Left ventricle myocardium superior (tissue), 1 donor: ENCODE measurements around the gene DAND5. TPM values are rescaled to one million over a fixed set of nuclear protein-coding genes. Genes with fewer than 3 reads are reported as not detected.

ENCODE experiments used
- ATAC-seq: fragments of 200-7000 bp; cut with Tn5 transposase; one replicate; pipeline ENCODE4 v1.9.1; 2020; ENCODE audit warnings: mild to moderate bottlenecking, moderate library complexity
- DNase-seq: peaks from one replicate; pipeline ENCODE4 v3.0.0-alpha.2; 2020
- intact Hi-C: fragments of 100-400 bp; cut with micrococcal nuclease; formaldehyde crosslinking; loops from one replicate; pipeline ENCODE4 v1.11.0; 2022
- long read RNA-seq: library from polyadenylated mRNA; unstranded; transcript quantifications from one replicate; pipeline ENCODE4 v2.0.0, GENCODE V29; 2021
- total RNA-seq: library from RNA; stranded (reverse); fragmentation: NEBNext Ultra II Directional; extraction: Animal tissue kit (Norgen Biotek cat#: 25700); gene quantifications from one replicate; pipeline ENCODE4 v1.2.1, GENCODE V29; 2021
- donor health status: DM: no; HTN: yes; CAD: no; lungs with severe emphysema.

Gene DAND5
- total RNA-seq: 11.2 TPM
- long read RNA-seq, transcript DAND5-201 (2 exons, 1,877 nt): major isoform, 11 of 14 reads
- long read RNA-seq, partial matches to known transcripts: 2 of 14 reads
- long read RNA-seq, other reads (novel, unspliced or antisense): 1 of 14 reads

- peak; percentile 78 for DNase-seq
- intact Hi-C loops: no loop called here
Observed at GRCh38 chr19:12969292-12969988, at the start of gene DAND5. Gene DAND5 (plus strand): TSS chr19:12969576. CDS start chr19:12969661, 85 bp downstream.

GRCh38 chr19:12921047-12921446 lies 48.3 kb upstream of the DAND5 start:
- no peak for DNase-seq
- ATAC-seq: no peak
- intact Hi-C loops: no loop called here

More at GRCh38 chr19:12969292-12969988, at the start of gene DAND5:
- ATAC-seq: peak; percentile 77

GRCh38 chr19:12922959-12923358 lies 46.4 kb upstream of the DAND5 start:
- ATAC-seq: no peak
- no peak for DNase-seq
- intact Hi-C loops: no loop called here

GRCh38 chr19:12924621-12925310 lies 44.6 kb upstream of the DAND5 start:
- intact Hi-C loops: no loop called here
- no peak for ATAC-seq
- DNase-seq: no peak

- intact Hi-C loops: no loop called here
- ATAC-seq (no peak), DNase-seq (no peak)
Observed at GRCh38 chr19:12930002-12930645, 39.3 kb upstream of the DAND5 start.

GRCh38 chr19:12932392-12933286 lies 36.7 kb upstream of the DAND5 start:
- intact Hi-C loops: no loop called here
- ATAC-seq (no peak), DNase-seq (no peak)

- peak; percentile 93 for DNase-seq
- intact Hi-C loops: no loop called here
- peak; percentile 80 for ATAC-seq
Observed at GRCh38 chr19:12933287-12934072, 35.9 kb upstream of the DAND5 start, which contains the start of gene FARSA. Gene FARSA (minus strand): TSS chr19:12933711. CDS start chr19:12933696, 15 bp downstream.

GRCh38 chr19:12935071-12935470 lies 34.3 kb upstream of the DAND5 start:
- intact Hi-C loops: no loop called here
- ATAC-seq: no peak

GRCh38 chr19:12936582-12936981 lies 32.8 kb upstream of the DAND5 start:
- no peak for ATAC-seq
- intact Hi-C loops: no loop called here
- DNase-seq: no peak

More at GRCh38 chr19:12935071-12935470, 34.3 kb upstream of the DAND5 start:
- DNase-seq: no peak

- no peak for DNase-seq
- ATAC-seq: no peak
- intact Hi-C loops: no loop called here
Observed at GRCh38 chr19:12937093-12937926, 32.1 kb upstream of the DAND5 start.

GRCh38 chr19:12937927-12938778 lies 31.2 kb upstream of the DAND5 start, which contains the start of gene CALR:
Gene CALR (plus strand): TSS chr19:12938609. CDS start chr19:12938680, 71 bp downstream.
- intact Hi-C loops: no loop called here
- DNase-seq: peak; percentile 100
- ATAC-seq: peak; percentile 92

- intact Hi-C loops: no loop called here
- DNase-seq: no peak
- ATAC-seq: peak; percentile 10
Observed at GRCh38 chr19:12938779-12939601, 30.4 kb upstream of the DAND5 start.

- ATAC-seq (no peak), DNase-seq (no peak)
- intact Hi-C loops: no loop called here
Observed at GRCh38 chr19:12939975-12940423, 29.4 kb upstream of the DAND5 start.

GRCh38 chr19:12940897-12941296 lies 28.5 kb upstream of the DAND5 start:
- no peak for DNase-seq
- no peak for ATAC-seq
- intact Hi-C loops: no loop called here

GRCh38 chr19:12943437-12944044 lies 25.8 kb upstream of the DAND5 start:
- intact Hi-C loops: no loop called here
- DNase-seq (no peak), ATAC-seq (no peak)
